Mucosa of rectum (tissue), 2 donors: ENCODE results near the gene PYROXD2.

Experiments
- H3K27ac ChIP-seq, 2 donors: one replicate each; pipeline ENCODE4 v1.7.0; 2013; ENCODE audit warnings: inconsistent platforms in 2 of 2, low read depth in 2 of 2, low read length in 2 of 2
- H3K27me3 ChIP-seq, 2 donors: one replicate each; pipeline ENCODE4 v1.7.0; 2013; ENCODE audit warnings: low read length in 2 of 2; ENCODE audit not compliant: control insufficient read depth in 2 of 2, insufficient read depth in 2 of 2
- H3K36me3 ChIP-seq, 2 donors: one replicate each; pipeline ENCODE4 v1.7.0; 2013; ENCODE audit warnings: low read length in 2 of 2; ENCODE audit not compliant: control insufficient read depth in 2 of 2, insufficient read depth in 2 of 2
- H3K4me1 ChIP-seq, 2 donors: one replicate each; pipeline ENCODE4 v1.7.0; 2013; ENCODE audit warnings: low read length in 2 of 2, mild to moderate bottlenecking in 1 of 2; ENCODE audit not compliant: control insufficient read depth in 2 of 2, insufficient read depth in 2 of 2
- H3K4me3 ChIP-seq, 2 donors: one replicate each; pipeline ENCODE4 v1.7.0; 2013; ENCODE audit warnings: low read length in 2 of 2
- H3K9ac ChIP-seq, 2 donors: one replicate each; pipeline ENCODE4 v1.7.0; 2013; ENCODE audit warnings: low read length in 2 of 2, low read depth in 1 of 2, mild to moderate bottlenecking in 1 of 2
- H3K9me3 ChIP-seq, 2 donors: one replicate each; pipeline ENCODE4 v1.7.0; 2013; ENCODE audit warnings: low read length in 2 of 2; ENCODE audit not compliant: control insufficient read depth in 2 of 2
- donor health status: healthy.
- donor health status: Normal muscosa, but diverticular disease.

PYROXD2 gene

GRCh38 chr10:98403812-98404504 lies 11.0 kb downstream of the PYROXD2 start:
- peaks cover 3 to 17% of the 10 kb centered on the region in 2 donors for H3K4me1 ChIP-seq

DNA sequence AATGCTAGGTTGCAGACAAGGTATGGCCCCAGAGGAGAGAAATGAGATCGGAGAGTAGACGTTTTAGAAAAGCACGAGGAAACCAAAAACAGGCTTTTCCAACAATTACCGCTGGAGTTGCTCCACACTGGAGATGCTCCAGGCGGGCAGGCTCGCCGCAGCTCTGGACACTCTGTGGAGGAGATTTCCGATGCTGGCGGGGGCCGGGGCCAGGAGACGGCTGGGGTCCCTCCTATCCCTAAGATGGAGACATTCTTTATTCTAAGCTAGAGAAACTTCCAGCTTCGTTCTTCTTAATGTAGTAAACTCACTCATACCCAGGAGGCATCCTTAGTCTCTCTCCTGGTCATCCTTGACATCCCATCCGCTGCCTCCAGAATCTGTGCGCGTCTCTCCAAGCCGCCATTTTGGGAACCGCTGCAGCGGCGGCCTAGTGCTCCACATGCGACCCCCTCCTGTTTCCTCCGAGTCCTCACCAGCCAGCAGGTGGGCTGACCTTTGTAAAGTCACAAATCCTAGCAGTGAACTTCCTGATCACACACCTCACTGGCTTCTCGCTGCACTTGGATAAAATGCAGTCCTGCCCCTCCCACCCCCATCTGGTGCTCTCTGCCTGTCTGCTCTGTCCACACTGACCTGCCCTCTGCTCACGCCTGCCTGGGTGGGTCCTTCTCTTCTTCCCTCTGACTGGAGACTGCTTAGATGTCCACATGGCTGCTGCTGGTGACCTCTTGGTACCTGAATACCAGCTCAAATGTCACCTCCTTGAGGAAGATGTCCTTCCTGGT lies 11.9 kb downstream of the PYROXD2 start:
- Histone ChIP-seq H3K36me3 (peaks cover 0 to 2% of the 10 kb centered on the region in 2 donors), H3K9ac (no peak overlapping the region), H3K4me3 (no peak overlapping the region), H3K27me3 (no peaks in the 10 kb centered on the region), H3K9me3 (no peaks in the 10 kb centered on the region), H3K4me1 (peaks cover 3 to 17% of the 10 kb centered on the region in 2 donors), H3K27ac (no peak overlapping the region)

More at GRCh38 chr10:98403812-98404504, 11.0 kb downstream of the PYROXD2 start:
- Histone ChIP-seq H3K9ac (no peak overlapping the region), H3K27ac (no peak overlapping the region), H3K27me3 (no peaks in the 10 kb centered on the region), H3K4me3 (no peak overlapping the region), H3K36me3 (peaks cover 0 to 4% of the 10 kb centered on the region in 2 donors), H3K9me3 (no peaks in the 10 kb centered on the region)

DNA sequence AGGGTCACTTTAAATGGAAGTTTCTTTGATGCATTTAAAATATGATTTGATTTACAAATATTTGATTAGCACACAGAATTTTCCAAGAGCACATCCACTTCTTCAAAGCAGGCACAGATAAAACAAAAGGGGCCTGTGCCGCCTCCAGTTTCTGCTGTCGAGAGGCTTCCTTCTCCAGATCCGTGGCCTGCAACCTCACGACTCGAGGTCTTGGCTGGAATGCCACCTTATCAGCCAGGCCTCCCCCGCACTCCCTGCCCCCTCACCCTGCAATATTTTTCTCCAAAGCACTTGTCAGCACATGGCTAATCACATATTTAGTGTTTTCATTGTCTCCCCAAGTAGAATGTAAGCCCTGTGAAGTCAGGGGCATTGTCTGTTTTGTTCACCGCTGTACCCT lies 12.5 kb downstream of the PYROXD2 start:
- H3K36me3 ChIP-seq, result peaks cover 0 to 2% of the 10 kb centered on the region in 2 donors
- H3K27me3 ChIP-seq, result no peaks in the 10 kb centered on the region
- peaks cover 3 to 17% of the 10 kb centered on the region in 2 donors for H3K4me1 ChIP-seq
- H3K9me3 ChIP-seq, result no peaks in the 10 kb centered on the region
- no peak overlapping the region for H3K27ac ChIP-seq
- no peak overlapping the region for H3K4me3 ChIP-seq
- H3K9ac ChIP-seq, result no peak overlapping the region

GRCh38 chr10:98400482-98400881 lies 14.5 kb downstream of the PYROXD2 start:
- H3K4me1 ChIP-seq, result peaks cover 3 to 17% of the 10 kb centered on the region in 2 donors
- no peak overlapping the region for H3K9ac ChIP-seq
- no peaks in the 10 kb centered on the region for H3K27me3 ChIP-seq
- peaks cover 0 to 2% of the 10 kb centered on the region in 2 donors for H3K36me3 ChIP-seq
- no peak overlapping the region for H3K27ac ChIP-seq
- no peak overlapping the region for H3K4me3 ChIP-seq
- no peaks in the 10 kb centered on the region for H3K9me3 ChIP-seq

DNA sequence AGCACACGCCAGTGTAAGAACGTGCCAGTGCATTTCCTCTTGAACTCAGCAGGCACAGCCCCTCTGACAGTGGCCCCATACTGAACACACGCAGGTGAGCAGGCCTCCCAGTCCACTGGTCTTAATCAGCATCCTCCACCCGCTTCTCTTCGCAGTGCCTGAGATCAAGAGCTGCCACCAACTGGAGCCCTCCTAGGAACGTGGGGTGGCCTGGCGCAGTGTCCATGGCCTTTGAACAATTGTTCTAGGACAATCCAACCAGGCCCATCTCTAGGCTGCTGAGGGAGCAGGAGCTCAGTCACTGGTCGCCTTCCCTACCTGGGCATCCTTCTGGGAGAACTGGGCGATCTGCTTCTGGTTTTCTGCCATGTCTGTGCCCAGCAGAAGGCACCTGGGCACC lies 15.2 kb downstream of the PYROXD2 start:
- no peak overlapping the region for H3K27ac ChIP-seq
- peaks cover 0 to 2% of the 10 kb centered on the region in 2 donors for H3K36me3 ChIP-seq
- no peak overlapping the region for H3K9ac ChIP-seq
- no peaks in the 10 kb centered on the region for H3K27me3 ChIP-seq
- no peaks in the 10 kb centered on the region for H3K9me3 ChIP-seq
- H3K4me3 ChIP-seq, result no peak overlapping the region
- peaks cover 3 to 13% of the 10 kb centered on the region in 2 donors for H3K4me1 ChIP-seq

DNA sequence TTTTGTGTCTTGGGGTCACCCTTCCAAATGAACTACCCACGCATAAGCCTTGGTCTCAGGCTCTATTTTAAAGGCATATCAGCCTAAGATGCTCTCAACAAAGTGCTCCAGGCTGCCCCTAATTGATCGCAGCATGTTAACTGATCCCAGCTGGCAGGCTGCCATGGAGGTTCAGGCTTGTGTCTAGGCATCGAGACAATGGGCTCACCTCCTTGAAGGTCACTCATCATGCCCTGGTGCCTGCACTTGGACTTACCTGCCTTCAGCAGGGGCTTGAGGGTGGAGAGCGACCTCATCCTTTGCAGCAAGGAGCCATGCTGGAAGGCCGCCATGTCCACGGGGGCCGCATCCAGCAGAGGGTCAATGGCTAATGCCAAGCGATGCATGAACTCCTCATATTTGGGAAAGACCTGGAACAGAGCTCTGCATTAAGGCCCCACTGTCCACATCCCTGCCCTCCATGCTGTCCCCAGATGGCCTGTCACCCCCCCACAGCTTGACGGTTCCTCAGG lies 17.8 kb downstream of the PYROXD2 start:
- H3K27me3 ChIP-seq, result no peaks in the 10 kb centered on the region
- no peak overlapping the region for H3K4me3 ChIP-seq
- H3K9ac ChIP-seq, result no peak overlapping the region
- H3K9me3 ChIP-seq, result no peaks in the 10 kb centered on the region
- H3K4me1 ChIP-seq, result no peaks in the 10 kb centered on the region
- H3K36me3 ChIP-seq, result peaks cover 0 to 2% of the 10 kb centered on the region in 2 donors
- H3K27ac ChIP-seq, result no peak overlapping the region

DNA sequence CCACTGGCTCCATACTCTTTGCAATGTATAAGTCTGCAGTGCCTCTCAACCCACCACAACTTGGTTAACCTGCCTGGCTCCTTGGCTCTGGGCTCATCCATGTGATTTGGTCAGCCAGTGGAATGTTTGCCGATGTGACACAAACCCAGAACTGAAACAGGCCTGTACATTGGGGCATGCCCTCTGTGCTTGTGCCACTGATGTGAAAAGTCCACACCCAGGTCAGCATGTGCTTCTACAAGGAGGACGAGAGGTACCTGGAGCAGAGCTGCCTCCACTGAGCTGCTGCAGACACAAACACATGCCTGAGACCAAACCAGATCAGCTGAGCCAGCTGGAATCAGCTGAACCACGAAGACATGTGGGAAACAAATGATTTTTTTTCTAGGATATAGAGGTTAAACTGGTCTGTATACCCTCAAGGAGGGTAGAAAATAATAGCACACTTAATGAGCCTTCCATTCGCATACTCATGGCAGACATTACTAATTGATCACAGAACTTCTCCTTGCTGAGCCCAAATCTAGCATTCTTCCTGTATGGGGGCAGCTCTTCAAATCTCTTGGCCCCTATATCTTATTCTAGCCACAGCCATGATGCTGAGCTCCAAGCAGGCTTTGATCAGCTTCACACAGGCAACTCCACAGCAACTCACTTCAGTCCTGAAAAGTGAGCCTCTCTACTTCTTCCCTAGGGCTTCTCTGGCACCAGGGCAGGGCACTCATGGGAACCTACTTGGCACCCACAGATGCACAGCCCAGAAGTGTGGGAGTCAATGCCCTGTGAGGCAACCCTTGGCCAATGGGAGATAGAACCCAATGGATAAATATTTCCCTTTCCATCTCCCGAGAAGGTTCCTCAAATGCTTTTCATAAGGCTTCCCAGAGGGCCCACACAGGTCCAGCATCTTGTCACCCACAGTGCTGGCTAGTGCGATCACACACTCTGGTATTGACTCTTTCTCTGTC lies 18.6 kb downstream of the PYROXD2 start:
- H3K36me3 ChIP-seq, result peaks cover 0 to 2% of the 10 kb centered on the region in 2 donors
- no peak overlapping the region for H3K4me3 ChIP-seq
- no peak overlapping the region for H3K9ac ChIP-seq
- no peaks in the 10 kb centered on the region for H3K9me3 ChIP-seq
- no peak overlapping the region for H3K27ac ChIP-seq
- no peaks in the 10 kb centered on the region for H3K27me3 ChIP-seq
- peaks cover 0 to 1% of the 10 kb centered on the region in 2 donors for H3K4me1 ChIP-seq

DNA sequence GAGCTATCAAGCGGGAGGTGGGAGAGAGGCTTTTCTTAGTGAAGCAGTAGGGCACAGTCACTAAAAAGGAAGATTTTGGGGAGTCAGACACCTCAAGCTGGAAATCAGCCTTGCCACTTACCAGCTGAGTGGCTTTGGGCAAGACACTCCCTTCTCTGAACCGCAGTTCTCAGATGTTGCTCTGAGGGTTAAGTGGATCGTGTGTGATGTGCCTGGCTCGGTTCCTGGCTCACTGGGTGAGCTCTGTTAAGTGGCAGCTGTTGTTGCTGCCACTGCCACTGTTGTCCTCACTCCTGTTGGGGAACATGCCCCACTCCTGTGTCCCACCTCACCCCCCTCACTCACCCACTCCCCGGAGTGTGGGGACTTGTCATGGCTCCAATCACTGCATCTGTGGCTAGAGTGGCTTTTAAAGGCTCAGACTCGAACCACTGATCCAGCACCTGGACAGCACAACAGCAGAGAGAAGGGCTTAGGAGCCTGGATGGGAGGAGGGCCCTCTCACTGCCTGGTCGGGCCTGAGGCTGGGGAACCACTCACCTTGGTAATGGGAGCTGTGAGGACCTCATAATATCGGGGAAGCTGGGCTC lies 20.0 kb downstream of the PYROXD2 start:
- Histone ChIP-seq H3K4me3 (no peak overlapping the region), H3K27ac (no peak overlapping the region), H3K27me3 (no peaks in the 10 kb centered on the region), H3K4me1 (peaks cover 0 to 3% of the 10 kb centered on the region in 2 donors), H3K36me3 (peaks cover 0 to 1% of the 10 kb centered on the region in 2 donors), H3K9me3 (no peaks in the 10 kb centered on the region), H3K9ac (no peak overlapping the region)

DNA sequence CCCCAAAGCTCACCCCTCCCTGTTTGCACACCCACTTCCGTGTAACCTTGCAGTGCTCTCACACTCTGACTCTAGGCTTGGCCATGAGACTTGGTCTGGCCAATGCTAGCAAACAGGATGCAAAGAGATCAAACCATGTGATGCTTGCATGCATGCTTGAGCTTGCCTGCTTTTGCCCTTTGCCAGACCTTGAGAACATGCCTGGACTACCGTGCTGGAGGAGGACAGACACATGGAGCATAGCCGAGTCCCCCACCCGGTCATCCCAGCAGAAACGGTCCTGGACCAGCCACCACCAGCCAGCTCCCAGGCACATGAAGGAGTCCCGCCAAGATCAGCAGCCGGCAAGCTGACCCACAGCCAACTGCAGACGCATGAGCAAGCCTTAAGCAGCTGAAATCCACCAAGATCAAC lies 23.4 kb downstream of the PYROXD2 start:
- Histone ChIP-seq H3K36me3 (peaks cover 3% of the 10 kb centered on the region in 2 donors), H3K27ac (peak overlapping the region in 1 of 2 donors; percentile 9), H3K9me3 (no peaks in the 10 kb centered on the region), H3K27me3 (no peaks in the 10 kb centered on the region), H3K4me3 (no peak overlapping the region), H3K4me1 (peaks cover 0 to 3% of the 10 kb centered on the region in 2 donors), H3K9ac (no peak overlapping the region)
